ENCODE measurements around the gene BABAM2. TPM values are rescaled to one million over a fixed set of nuclear protein-coding genes. Genes with fewer than 3 reads are reported as not detected.

Gene BABAM2
- total RNA-seq, 2 donors from 2014 or later = 32.2 to 33.5 TPM

DNA sequence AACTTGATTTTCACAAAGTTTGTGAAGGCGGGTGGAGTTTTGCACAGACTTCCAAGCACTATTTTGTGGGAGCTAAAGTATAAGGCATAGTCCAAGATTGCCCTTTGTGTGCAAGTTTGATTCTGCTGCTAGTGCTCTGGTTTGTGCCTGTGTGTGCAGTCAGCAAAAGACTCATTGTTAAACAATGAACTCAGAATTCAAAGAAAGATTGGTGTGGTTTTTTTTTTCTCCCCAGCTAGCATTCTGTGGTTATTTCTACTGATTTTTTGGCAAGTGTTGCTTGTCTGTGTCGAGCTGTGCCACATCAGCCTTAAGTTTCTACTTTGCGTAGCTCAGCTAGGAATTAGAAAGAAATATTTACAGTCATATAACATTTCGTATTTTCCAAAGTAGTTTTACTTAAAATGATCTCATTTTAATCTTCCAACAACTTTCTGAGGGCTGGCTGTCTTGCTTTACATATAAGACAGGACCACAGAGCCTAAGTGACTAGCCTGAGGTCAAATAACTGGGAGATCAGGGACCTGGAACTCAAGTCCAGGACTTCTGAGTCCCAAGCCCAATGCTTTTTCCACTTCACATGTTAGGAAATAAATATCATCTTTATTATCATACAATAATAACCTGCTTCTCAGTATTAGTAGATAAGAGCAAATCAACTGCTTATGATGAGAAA is 69.8 kb downstream of the BABAM2 start:
- H3K36me3 ChIP-seq = no peaks in the 10 kb centered on the region
- H3K27ac ChIP-seq = no peak overlapping the region
- no peak for TF ChIP-seq CTCF (IDR thresholded peaks at IDR 0.05)
- intact Hi-C loops (cut with DNase I) = no loop called here
- DNase-seq = no peak
- H3K9me3 ChIP-seq = no peaks in the 10 kb centered on the region
- H3K4me1 ChIP-seq = no peaks in the 10 kb centered on the region
- no peaks in the 10 kb centered on the region for H3K27me3 ChIP-seq
- no peak overlapping the region for H3K9ac ChIP-seq (ENCODE audit: low read depth in 2 of 2, low read length in 2 of 2)
- no peak overlapping the region for H3K4me3 ChIP-seq

DNA sequence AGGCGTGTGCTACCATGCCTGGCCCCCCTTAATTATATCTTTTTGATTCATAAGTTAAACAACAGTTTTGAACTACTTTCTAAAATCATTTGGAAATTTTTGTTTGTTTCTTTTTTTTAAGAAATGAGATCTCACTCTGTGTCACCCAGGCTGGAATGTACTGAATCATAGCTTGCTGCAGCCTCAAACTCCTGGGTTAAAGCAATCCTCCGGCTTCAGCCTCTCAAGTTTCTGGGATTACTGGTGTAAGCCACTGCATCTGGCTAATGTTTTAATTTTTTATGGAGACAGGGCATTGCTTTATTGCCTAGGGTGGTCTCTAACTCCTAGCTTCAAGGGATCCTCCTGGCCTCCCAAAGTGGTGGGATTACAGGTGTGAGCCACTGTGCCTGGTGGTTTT is 71.5 kb downstream of the BABAM2 start:
- no peak overlapping the region for H3K4me3 ChIP-seq
- H3K27me3 ChIP-seq = no peaks in the 10 kb centered on the region
- H3K4me1 ChIP-seq = no peaks in the 10 kb centered on the region
- intact Hi-C loops (cut with DNase I) = no loop called here
- TF ChIP-seq CTCF (IDR thresholded peaks at IDR 0.05) = no peak
- no peaks in the 10 kb centered on the region for H3K9me3 ChIP-seq
- no peak overlapping the region for H3K9ac ChIP-seq (ENCODE audit: low read depth in 2 of 2, low read length in 2 of 2)
- DNase-seq = no peak
- H3K36me3 ChIP-seq = no peaks in the 10 kb centered on the region
- H3K27ac ChIP-seq = no peak overlapping the region

DNA sequence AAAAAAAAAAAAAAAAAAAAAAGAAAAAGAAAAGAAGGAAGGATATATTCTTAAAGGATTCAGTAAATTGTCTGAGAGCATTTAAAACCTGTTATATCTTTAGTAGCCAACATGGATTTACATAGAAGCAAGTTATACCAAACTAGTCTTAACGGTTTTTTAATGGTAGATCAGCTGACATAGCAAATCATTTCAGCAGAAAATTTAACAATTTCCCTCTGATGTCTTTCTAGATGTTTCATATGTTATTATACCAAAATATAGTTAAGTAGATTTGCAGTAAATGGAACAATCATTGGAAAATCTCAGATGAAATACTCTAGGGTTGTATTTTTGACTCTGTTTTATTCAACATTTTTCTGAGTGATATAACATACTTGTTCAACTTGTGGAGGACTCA is 72.9 kb downstream of the BABAM2 start:
- Histone ChIP-seq H3K9ac (ENCODE audit: low read depth in 2 of 2, low read length in 2 of 2) (no peak overlapping the region), H3K36me3 (no peaks in the 10 kb centered on the region), H3K4me1 (no peaks in the 10 kb centered on the region), H3K4me3 (no peak overlapping the region), H3K9me3 (no peaks in the 10 kb centered on the region), H3K27me3 (no peaks in the 10 kb centered on the region), H3K27ac (no peak overlapping the region)
- TF ChIP-seq CTCF (IDR thresholded peaks at IDR 0.05) = no peak
- no peak for DNase-seq
- intact Hi-C loops (cut with DNase I) = no loop called here

DNA sequence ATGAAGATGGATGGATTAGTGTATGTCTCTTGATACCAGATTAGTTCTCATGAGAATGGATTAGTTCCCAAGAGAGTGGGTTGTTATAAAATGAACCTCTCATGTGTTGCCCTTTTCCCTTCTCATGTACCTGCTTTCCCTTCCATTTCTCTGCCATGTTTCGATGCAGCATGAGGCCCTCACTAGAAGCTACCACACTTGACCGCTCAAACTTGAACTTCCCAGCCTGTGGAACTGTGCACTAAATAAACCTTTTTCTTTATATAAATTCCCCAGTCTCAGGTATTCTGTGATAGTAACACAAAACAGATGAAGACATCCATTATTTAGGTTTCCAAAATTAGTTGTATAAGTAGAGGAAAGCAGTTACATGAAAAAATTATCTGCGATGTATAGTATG is 73.5 kb downstream of the BABAM2 start:
- no peak overlapping the region for H3K27ac ChIP-seq
- no peaks in the 10 kb centered on the region for H3K36me3 ChIP-seq
- TF ChIP-seq CTCF (IDR thresholded peaks at IDR 0.05) = no peak
- H3K9ac ChIP-seq (ENCODE audit: low read depth in 2 of 2, low read length in 2 of 2) = no peak overlapping the region
- H3K4me3 ChIP-seq = no peak overlapping the region
- no peaks in the 10 kb centered on the region for H3K27me3 ChIP-seq
- no peaks in the 10 kb centered on the region for H3K4me1 ChIP-seq
- intact Hi-C loops (cut with DNase I) = no loop called here
- H3K9me3 ChIP-seq = no peaks in the 10 kb centered on the region
- DNase-seq = no peak

- Histone ChIP-seq H3K9me3 (no peaks in the 10 kb centered on the region), H3K4me1 (no peaks in the 10 kb centered on the region), H3K9ac (ENCODE audit: low read depth in 2 of 2, low read length in 2 of 2) (no peak overlapping the region), H3K36me3 (no peaks in the 10 kb centered on the region), H3K27me3 (no peaks in the 10 kb centered on the region), H3K4me3 (no peak overlapping the region), H3K27ac (no peak overlapping the region)
- DNase-seq = no peak
- intact Hi-C loops (cut with DNase I) = no loop called here
- no peak for TF ChIP-seq CTCF (IDR thresholded peaks at IDR 0.05)
These were observed 75.3 kb downstream of the BABAM2 start for GRCh38 chr2:27965841-27966240.
